SU-DHL-6 (cell line): Measurements from ENCODE around the gene HNRNPD.

Experiments
- H2AFZ ChIP-seq: fragments of 200-600 bp; sonication (generic); 2 replicates; pipeline ENCODE4 v1.6.1; 2014; ENCODE audit warnings: low read depth, mild to moderate bottlenecking, moderate library complexity, mixed read lengths, antibody characterized with exemption, low read length; ENCODE audit not compliant: severe bottlenecking
- H3F3A ChIP-seq: fragments of 200-600 bp; shearing (Covaris generic); 2 replicates; pipeline ENCODE4 v1.6.0; 2016; ENCODE audit warnings: antibody characterized with exemption, mild to moderate bottlenecking; ENCODE audit not compliant: insufficient read depth
- H3K27ac ChIP-seq: fragments of 200-600 bp; sonication (generic); 2 replicates; pipeline ENCODE4 v1.5.1; 2016; ENCODE audit warnings: low read depth, mild to moderate bottlenecking, low read length, moderate library complexity, mixed read lengths
- H3K27me3 ChIP-seq: fragments of 200-600 bp; sonication (generic), shearing (Covaris generic); 2 replicates; pipeline ENCODE4 v1.6.0; 2014; ENCODE audit warnings: mild to moderate bottlenecking, low read length
- H3K36me3 ChIP-seq: fragments of 200-600 bp; sonication (generic); 2 replicates; pipeline ENCODE4 v1.6.1; 2014; ENCODE audit warnings: mild to moderate bottlenecking, low read length, mixed read lengths
- H3K4me2 ChIP-seq: fragments of 300-600, 200-600 bp; shearing (Covaris generic), sonication (generic); 2 replicates; pipeline ENCODE4 v1.6.0; 2014; ENCODE audit warnings: low read length, low read depth, mild to moderate bottlenecking; ENCODE audit not compliant: poor library complexity, severe bottlenecking
- H3K4me3 ChIP-seq: fragments of 200-600 bp; sonication (generic); 2 replicates; pipeline ENCODE4 v1.5.1; 2014; ENCODE audit warnings: antibody characterized with exemption, low read length, mild to moderate bottlenecking, mixed read lengths; ENCODE audit not compliant: insufficient read depth, poor library complexity, severe bottlenecking
- H3K79me2 ChIP-seq: fragments of 200-600 bp; sonication (generic); 2 replicates; pipeline ENCODE4 v1.6.1; 2014; ENCODE audit warnings: mild to moderate bottlenecking, low read length, moderate library complexity; ENCODE audit not compliant: insufficient read depth
- H3K9ac ChIP-seq: fragments of 200-600 bp; sonication (generic); 2 replicates; pipeline ENCODE4 v1.7.0; 2014; ENCODE audit warnings: mild to moderate bottlenecking, low read length
- H3K9me2 ChIP-seq: fragments of 200-600 bp; sonication (generic); replicated peaks from 2 replicates; pipeline ENCODE4 v1.6.1; 2014; ENCODE audit warnings: low read length; ENCODE audit not compliant: insufficient read depth
- H3K9me3 ChIP-seq: fragments of 200-600 bp; sonication (generic); 2 replicates; pipeline ENCODE4 v1.6.1; 2014; ENCODE audit warnings: low read length, mixed read lengths; ENCODE audit not compliant: insufficient read depth
- H4K20me1 ChIP-seq: fragments of 200-600 bp; sonication (generic); 2 replicates; pipeline ENCODE4 v1.6.1; 2014; ENCODE audit warnings: low read depth, mild to moderate bottlenecking, antibody characterized with exemption, low read length, moderate library complexity, mixed read lengths
- EZH2phosphoT487 ChIP-seq: fragments of 200-600 bp; sonication (generic), shearing (Covaris generic); conservative IDR thresholded peaks from 2 replicates; pipeline ENCODE4 v1.6.1; 2018; ENCODE audit warnings: mild to moderate bottlenecking, antibody characterized with exemption, low read length, moderate library complexity, mixed read lengths
- TF ChIP-seq, protein P1 (sequence below): fragments of 200-600 bp; sonication (generic); IDR thresholded peaks from one replicate; pipeline ENCODE4 v1.5.1; 2017; ENCODE audit warnings: antibody characterized with exemption, mild to moderate bottlenecking, low read length, moderate library complexity; ENCODE audit not compliant: insufficient read depth, poor library complexity, severe bottlenecking

HNRNPD gene

GRCh38 chr4:82352825-82353366 is 20.9 kb downstream of the HNRNPD start:
- TF ChIP-seq, protein P1, sequence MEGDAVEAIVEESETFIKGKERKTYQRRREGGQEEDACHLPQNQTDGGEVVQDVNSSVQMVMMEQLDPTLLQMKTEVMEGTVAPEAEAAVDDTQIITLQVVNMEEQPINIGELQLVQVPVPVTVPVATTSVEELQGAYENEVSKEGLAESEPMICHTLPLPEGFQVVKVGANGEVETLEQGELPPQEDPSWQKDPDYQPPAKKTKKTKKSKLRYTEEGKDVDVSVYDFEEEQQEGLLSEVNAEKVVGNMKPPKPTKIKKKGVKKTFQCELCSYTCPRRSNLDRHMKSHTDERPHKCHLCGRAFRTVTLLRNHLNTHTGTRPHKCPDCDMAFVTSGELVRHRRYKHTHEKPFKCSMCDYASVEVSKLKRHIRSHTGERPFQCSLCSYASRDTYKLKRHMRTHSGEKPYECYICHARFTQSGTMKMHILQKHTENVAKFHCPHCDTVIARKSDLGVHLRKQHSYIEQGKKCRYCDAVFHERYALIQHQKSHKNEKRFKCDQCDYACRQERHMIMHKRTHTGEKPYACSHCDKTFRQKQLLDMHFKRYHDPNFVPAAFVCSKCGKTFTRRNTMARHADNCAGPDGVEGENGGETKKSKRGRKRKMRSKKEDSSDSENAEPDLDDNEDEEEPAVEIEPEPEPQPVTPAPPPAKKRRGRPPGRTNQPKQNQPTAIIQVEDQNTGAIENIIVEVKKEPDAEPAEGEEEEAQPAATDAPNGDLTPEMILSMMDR: no peak
- no peak for TF ChIP-seq EZH2phosphoT487
- Histone ChIP-seq H3K9ac (no peak overlapping the region), H3K9me3 (no peaks in the 10 kb centered on the region), H3K79me2 (peaks cover 28% of the 10 kb centered on the region), H3K9me2 (no peaks in the 10 kb centered on the region), H3K36me3 (peaks cover 48% of the 10 kb centered on the region; the same call in 1 of the 2 replicates), H3K27ac (no peak overlapping the region), H3K4me3 (no peak overlapping the region), H3K27me3 (no peaks in the 10 kb centered on the region), H2AFZ (no peak overlapping the region), H4K20me1 (peaks cover 16% of the 10 kb centered on the region; the same call in 1 of the 2 replicates), H3F3A (peaks cover 2% of the 10 kb centered on the region; the same call in 1 of the 2 replicates), H3K4me2 (no peak overlapping the region)

DNA sequence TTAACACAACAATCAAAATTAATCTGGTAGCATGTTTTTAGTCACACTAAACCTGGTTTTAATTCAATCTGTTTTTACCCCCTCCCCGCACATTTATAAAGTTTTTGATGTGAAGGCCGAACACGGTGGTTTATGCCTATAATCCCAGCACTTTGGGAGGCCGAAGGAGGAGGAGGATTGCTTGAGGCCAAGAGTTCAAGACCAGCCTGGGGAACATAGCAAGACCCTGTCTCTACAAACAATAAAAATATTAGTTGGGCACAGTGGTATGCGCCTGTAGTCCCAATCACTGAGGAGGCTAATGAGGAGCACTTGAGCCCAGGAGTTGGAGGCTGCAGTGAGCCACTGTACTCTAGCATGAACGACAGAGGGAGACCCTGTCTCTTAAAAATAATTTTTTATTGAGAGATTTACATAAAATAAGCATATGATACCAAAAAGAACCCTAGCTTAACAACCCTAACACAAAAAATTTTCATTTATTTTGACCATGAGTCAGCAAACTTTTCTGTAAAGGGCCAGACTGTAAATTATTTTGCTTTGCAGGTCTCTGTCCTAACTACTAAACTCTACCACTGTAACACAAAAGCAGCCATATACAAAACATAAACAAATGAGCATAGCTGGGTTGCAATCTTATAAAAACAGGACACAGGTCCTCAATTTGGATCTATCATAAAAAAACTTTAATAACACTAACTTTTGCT is 21.5 kb downstream of the HNRNPD start:
- Histone ChIP-seq H3F3A (peaks cover 2% of the 10 kb centered on the region; the same call in 1 of the 2 replicates), H3K9me2 (no peaks in the 10 kb centered on the region), H3K4me3 (no peak overlapping the region), H3K9ac (no peak overlapping the region), H3K4me2 (no peak overlapping the region), H3K9me3 (no peaks in the 10 kb centered on the region), H3K27me3 (no peaks in the 10 kb centered on the region), H4K20me1 (peaks cover 16% of the 10 kb centered on the region; the same call in 1 of the 2 replicates), H2AFZ (no peak overlapping the region), H3K27ac (no peak overlapping the region), H3K79me2 (peaks cover 21% of the 10 kb centered on the region), H3K36me3 (peaks cover 42% of the 10 kb centered on the region; the same call in 1 of the 2 replicates)
- no peak for TF ChIP-seq EZH2phosphoT487
- TF ChIP-seq, protein P1: no peak

DNA sequence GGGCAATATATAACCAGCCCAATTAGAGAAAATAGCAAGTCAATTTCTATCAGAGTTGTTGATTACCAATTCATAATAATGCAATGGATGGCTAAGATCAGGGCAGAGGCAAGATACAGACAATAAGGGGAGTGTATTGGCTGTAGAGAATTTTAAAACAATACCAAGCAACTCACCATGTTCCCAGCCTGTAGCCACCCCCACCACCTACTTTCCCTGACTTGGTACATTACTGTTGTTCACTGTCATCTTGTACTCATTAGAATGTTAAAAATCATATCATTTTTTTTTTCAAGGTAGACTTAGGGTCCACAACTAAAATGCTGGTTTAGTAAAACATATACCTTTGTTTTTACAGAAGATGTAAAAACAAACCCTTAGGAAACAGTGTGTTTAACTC is 27.7 kb downstream of the HNRNPD start:
- Histone ChIP-seq H3K9ac (no peak overlapping the region), H3K27me3 (no peaks in the 10 kb centered on the region), H3K4me2 (no peak overlapping the region), H3K36me3 (no peaks in the 10 kb centered on the region; the same call in 1 of the 2 replicates), H3K9me3 (no peaks in the 10 kb centered on the region), H3K9me2 (no peaks in the 10 kb centered on the region), H2AFZ (no peak overlapping the region), H3F3A (peaks cover 14% of the 10 kb centered on the region), H3K4me3 (no peak overlapping the region), H4K20me1 (0 out of 2 replicates have a peak, but pooled peaks cover 8% of the 10 kb centered on the region), H3K79me2 (no peaks in the 10 kb centered on the region), H3K27ac (no peak overlapping the region)
- TF ChIP-seq EZH2phosphoT487: no peak
- TF ChIP-seq, protein P1: no peak
